ENCODE data around the gene TNFRSF25.

The TNFRSF25 gene

GRCh38 chr1:6414443-6414844 is 51.5 kb downstream of the TNFRSF25 start:
- no peak for FAIRE-seq

- no peak for FAIRE-seq
Measured at GRCh38 chr1:6412896-6413295, 53.1 kb downstream of the TNFRSF25 start.
